ENCODE data around the gene UCHL1. TPM values are rescaled to one million over a fixed set of nuclear protein-coding genes. Genes with fewer than 3 reads are reported as not detected.
"Not testable (repeated sequence)": the region's sequence is repeated elsewhere in the genome, so short reads cannot be mapped to it uniquely, and the experiment has no call there.

The UCHL1 gene
- total RNA-seq, 6 experiments from 2014 or later, result 0.44 to 8.7 (median 1.6) TPM; not detected in 1

DNA sequence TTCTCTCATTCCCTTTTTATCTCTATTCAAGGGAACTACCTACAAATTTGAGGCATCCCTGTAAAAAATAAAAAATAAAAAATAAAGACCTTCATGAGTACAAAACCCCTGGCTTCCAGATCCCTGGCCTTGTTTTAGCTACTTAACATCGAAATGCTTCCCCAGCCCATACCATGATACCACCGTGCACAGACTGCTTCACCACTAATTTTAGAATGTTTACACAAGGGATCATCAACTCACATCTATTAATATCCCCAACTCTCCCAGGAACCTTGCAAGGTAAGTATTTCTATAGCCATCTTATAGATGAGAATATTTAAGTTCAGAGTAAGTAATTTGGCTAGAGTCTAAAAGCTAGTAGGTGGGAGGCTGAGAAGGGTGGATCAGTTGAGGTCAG, 51.7 kb downstream of the UCHL1 start:
- WGBS (ENCODE audit: insufficient coverage, low coverage, low lambda C conversion rate, missing lambda C conversion rate), result 51% methylated on average over 2 of the region's 2 CpGs
- DNase-seq (no peak), ATAC-seq (no peak)
- no peaks in the 10 kb centered on the region for H3K4me1 ChIP-seq
- no peaks in the 10 kb centered on the region for H3K27me3 ChIP-seq
- H3K4me3 ChIP-seq, result no peak overlapping the region
- no peak overlapping the region for H3K27ac ChIP-seq
- intact Hi-C loops (cut with DNase I), result no loop called here
- H3K36me3 ChIP-seq, result no peaks in the 10 kb centered on the region
- TF ChIP-seq, protein P1, sequence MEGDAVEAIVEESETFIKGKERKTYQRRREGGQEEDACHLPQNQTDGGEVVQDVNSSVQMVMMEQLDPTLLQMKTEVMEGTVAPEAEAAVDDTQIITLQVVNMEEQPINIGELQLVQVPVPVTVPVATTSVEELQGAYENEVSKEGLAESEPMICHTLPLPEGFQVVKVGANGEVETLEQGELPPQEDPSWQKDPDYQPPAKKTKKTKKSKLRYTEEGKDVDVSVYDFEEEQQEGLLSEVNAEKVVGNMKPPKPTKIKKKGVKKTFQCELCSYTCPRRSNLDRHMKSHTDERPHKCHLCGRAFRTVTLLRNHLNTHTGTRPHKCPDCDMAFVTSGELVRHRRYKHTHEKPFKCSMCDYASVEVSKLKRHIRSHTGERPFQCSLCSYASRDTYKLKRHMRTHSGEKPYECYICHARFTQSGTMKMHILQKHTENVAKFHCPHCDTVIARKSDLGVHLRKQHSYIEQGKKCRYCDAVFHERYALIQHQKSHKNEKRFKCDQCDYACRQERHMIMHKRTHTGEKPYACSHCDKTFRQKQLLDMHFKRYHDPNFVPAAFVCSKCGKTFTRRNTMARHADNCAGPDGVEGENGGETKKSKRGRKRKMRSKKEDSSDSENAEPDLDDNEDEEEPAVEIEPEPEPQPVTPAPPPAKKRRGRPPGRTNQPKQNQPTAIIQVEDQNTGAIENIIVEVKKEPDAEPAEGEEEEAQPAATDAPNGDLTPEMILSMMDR (IDR thresholded peaks at IDR 0.05), result no peak
- no peak for TF ChIP-seq POLR2A (IDR thresholded peaks at IDR 0.05)
- H3K9me3 ChIP-seq, result no peaks in the 10 kb centered on the region

DNA sequence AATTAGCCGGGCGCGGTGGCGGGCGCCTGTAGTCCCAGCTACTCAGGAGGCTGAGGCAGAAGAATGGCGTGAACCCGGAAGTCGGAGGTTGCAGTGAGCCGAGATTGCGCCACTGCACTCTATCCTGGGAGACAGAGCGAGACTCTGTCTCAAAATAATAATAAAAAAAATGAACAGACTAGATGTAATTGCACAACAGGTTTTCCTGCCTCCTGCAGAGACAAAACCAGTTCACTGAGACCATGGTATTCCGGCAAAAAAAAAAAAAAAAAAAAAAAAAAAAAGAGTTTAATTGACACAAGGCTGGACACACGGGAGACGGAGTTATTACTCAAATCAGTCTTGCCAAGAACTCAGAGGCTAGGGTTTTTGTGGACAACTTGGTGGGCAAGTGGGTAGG, 58.7 kb downstream of the UCHL1 start:
- 87% methylated on average over 10 of the region's 14 CpGs for WGBS (ENCODE audit: insufficient coverage, low coverage, low lambda C conversion rate, missing lambda C conversion rate)
- H3K36me3 ChIP-seq; DNase-seq; H3K27ac ChIP-seq; H3K4me3 ChIP-seq; H3K9me3 ChIP-seq; intact Hi-C loops (cut with DNase I); H3K4me1 ChIP-seq; H3K27me3 ChIP-seq; ATAC-seq: not testable (repeated sequence)

DNA sequence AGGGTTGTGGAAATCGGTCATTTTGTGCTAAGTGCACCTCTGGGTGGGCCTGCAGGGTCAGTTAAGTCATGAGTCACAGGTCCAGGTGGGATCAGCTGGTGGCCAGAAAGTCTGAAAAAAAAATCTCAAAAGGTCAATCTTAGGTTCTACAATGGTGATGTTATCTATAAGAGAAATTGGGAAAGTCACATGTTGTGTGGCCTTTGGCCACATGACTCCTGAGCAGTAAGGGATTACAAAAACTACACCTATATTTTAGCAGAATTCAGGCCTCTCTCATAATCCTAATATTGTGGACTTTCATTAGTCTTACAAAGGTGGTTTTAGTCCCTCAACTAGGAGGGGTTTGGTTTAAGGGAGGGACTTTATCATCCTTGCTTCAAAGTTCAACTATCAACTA, 59.1 kb downstream of the UCHL1 start:
- DNase-seq (no peak), ATAC-seq (no peak)
- H3K9me3 ChIP-seq, result no peaks in the 10 kb centered on the region
- intact Hi-C loops (cut with DNase I), result no loop called here
- no peak overlapping the region for H3K27ac ChIP-seq
- no peak for TF ChIP-seq POLR2A (IDR thresholded peaks at IDR 0.05)
- TF ChIP-seq, protein P1 (IDR thresholded peaks at IDR 0.05), result no peak
- WGBS (ENCODE audit: insufficient coverage, low coverage, low lambda C conversion rate, missing lambda C conversion rate), result 40% methylated on average over 1 of the region's 1 CpG
- H3K4me3 ChIP-seq, result no peak overlapping the region
- H3K4me1 ChIP-seq, result peaks cover 0 to 9% (median 2%) of the 10 kb centered on the region in 4 donors
- H3K27me3 ChIP-seq, result no peaks in the 10 kb centered on the region
- no peaks in the 10 kb centered on the region for H3K36me3 ChIP-seq

Small RNA genes lying within 50 kb of the gene (small RNA-seq; reads per million reads assigned to genes)
- gene RF00019, result 0 reads per million in 2 experiments

Other genes starting within 250 kb of the UCHL1 start
- gene APBB2, start 42.4 kb upstream of the UCHL1 start, total RNA-seq, result 10 to 100 TPM; 14.1 to 27.9 (median 25.1) TPM

Measured in right lobe of liver (tissue), 6 donors.